Measurements from ENCODE around the gene PLEKHA4. TPM values are rescaled to one million over a fixed set of nuclear protein-coding genes. Genes with fewer than 3 reads are reported as not detected.

PLEKHA4 gene
- total and polyA plus RNA-seq, 2 experiments from 2014 or later: 12.2 to 12.3 TPM

- Mint-ChIP-seq H3K9me3 (peaks cover 4% of the 10 kb centered on the region; the same call in 1 of the 3 replicates), H3K27ac (peak overlapping the region; percentile 100), H3K36me3 (ENCODE audit: low read depth) (peaks cover 40% of the 10 kb centered on the region), H3K4me1 (peaks cover 30% of the 10 kb centered on the region), H3K4me3 (peak overlapping the region; percentile 99), H3K27me3 (ENCODE audit: insufficient read depth, low read depth, poor library complexity) (peaks cover 11% of the 10 kb centered on the region)
- TF ChIP-seq POLR2AphosphoS5 (IDR thresholded peaks at IDR 0.05; ENCODE audit: low read depth): no peak
- TF ChIP-seq JUNB (IDR thresholded peaks at IDR 0.05; ENCODE audit: unreplicated experiment): no peak
- TF ChIP-seq CREB1 (CRISPR knock-in tag; IDR thresholded peaks at IDR 0.05; ENCODE audit: low read depth): peak; percentile 18; the same call in 1 of the 2 replicates
- Histone ChIP-seq H3K79me2 (replicated peaks; ENCODE audit: insufficient read depth) (peaks cover 21% of the 10 kb centered on the region), H2AFZ (no peak overlapping the region), H3K9me2 (ENCODE audit: insufficient read depth) (no peaks in the 10 kb centered on the region), H3K4me1 (ENCODE audit: insufficient read depth) (peaks cover 12% of the 10 kb centered on the region), H3F3A (replicated peaks; ENCODE audit: low read depth) (peaks cover 15% of the 10 kb centered on the region), H3K4me3 (peak overlapping the region; percentile 76), H3K27me3 (ENCODE audit: insufficient read depth) (no peaks in the 10 kb centered on the region), H4K20me1 (replicated peaks; ENCODE audit: insufficient read depth) (peaks cover 17% of the 10 kb centered on the region), H3K4me2 (peak overlapping the region; percentile 81), H3K27ac (ENCODE audit: low read depth) (peak overlapping the region; percentile 94), H3K36me3 (ENCODE audit: insufficient read depth) (peaks cover 12% of the 10 kb centered on the region)
- peak; percentile 50 for ATAC-seq
- DNase-seq (ENCODE audit: low spot score): peak; percentile 97
Observed at GRCh38 chr19:48872884-48873475, 4.6 kb upstream of the PLEKHA4 start.

GRCh38 chr19:48872182-48872883 is 3.9 kb upstream of the PLEKHA4 start, which contains the start of gene PPP1R15A:
Gene PPP1R15A (plus strand): TSS chr19:48872421. CDS start chr19:48873234, 813 bp downstream.
- H3K79me2 ChIP-seq (replicated peaks; ENCODE audit: insufficient read depth): peaks cover 21% of the 10 kb centered on the region
- H3K4me2 ChIP-seq: peak within 1 kb of the TSS; percentile 81
- peaks cover 12% of the 10 kb centered on the region for H3K4me1 ChIP-seq (ENCODE audit: insufficient read depth)
- peaks cover 12% of the 10 kb centered on the region for H3K36me3 ChIP-seq (ENCODE audit: insufficient read depth)
- H3K27me3 Mint-ChIP-seq (ENCODE audit: insufficient read depth, low read depth, poor library complexity): peaks cover 11% of the 10 kb centered on the region
- peaks cover 17% of the 10 kb centered on the region for H4K20me1 ChIP-seq (replicated peaks; ENCODE audit: insufficient read depth)
- DNase-seq (ENCODE audit: low spot score) (peak; percentile 98), ATAC-seq (peak; percentile 62)
- H3K4me1 Mint-ChIP-seq: peaks cover 33% of the 10 kb centered on the region
- no peak within 1 kb of the TSS for H2AFZ ChIP-seq
- H3K36me3 Mint-ChIP-seq (ENCODE audit: low read depth): peaks cover 35% of the 10 kb centered on the region
- peaks cover 4% of the 10 kb centered on the region; the same call in 1 of the 3 replicates for H3K9me3 Mint-ChIP-seq
- H3K27me3 ChIP-seq (ENCODE audit: insufficient read depth): no peaks in the 10 kb centered on the region
- peak within 1 kb of the TSS; percentile 94 for H3K27ac ChIP-seq (ENCODE audit: low read depth)
- H3K4me3 ChIP-seq: peak within 1 kb of the TSS; percentile 76
- H3K27ac Mint-ChIP-seq: peak within 1 kb of the TSS; percentile 100
- no peaks in the 10 kb centered on the region for H3K9me2 ChIP-seq (ENCODE audit: insufficient read depth)
- peaks cover 15% of the 10 kb centered on the region for H3F3A ChIP-seq (replicated peaks; ENCODE audit: low read depth)
- peak within 1 kb of the TSS; percentile 99 for H3K4me3 Mint-ChIP-seq
- TF ChIP-seq REST (IDR thresholded peaks at IDR 0.05; ENCODE audit: unreplicated experiment): no peak
- TF ChIP-seq POLR2AphosphoS5 (IDR thresholded peaks at IDR 0.05; ENCODE audit: low read depth): peak; percentile 100
- no peak for TF ChIP-seq ZNF462 (CRISPR knock-in tag; IDR thresholded peaks at IDR 0.05)
- no peak for TF ChIP-seq CTCF (conservative IDR thresholded peaks at IDR 0.05; ENCODE audit: low read depth in 2 of 2)
- TF ChIP-seq NANOG (IDR thresholded peaks at IDR 0.05; ENCODE audit: borderline replicate concordance): no peak
- TF ChIP-seq CREB1 (CRISPR knock-in tag; IDR thresholded peaks at IDR 0.05; ENCODE audit: low read depth): peak; percentile 98
